ENCODE results near the gene COL4A3.

Gene COL4A3

GRCh38 chr2:227130636-227131035 lies 33.8 kb upstream of the COL4A3 start:
- Histone ChIP-seq H3K4me1 (ENCODE audit: low read depth, poor library complexity, severe bottlenecking) (no peaks in the 10 kb centered on the region), H3K4me3 (IDR thresholded peaks at IDR 0.05; ENCODE audit: insufficient read depth, low read depth, low read length) (no peak overlapping the region), H3K36me3 (ENCODE audit: insufficient read depth) (no peaks in the 10 kb centered on the region), H3K9ac (no peak overlapping the region), H3K79me2 (ENCODE audit: insufficient read depth, low read depth) (no peaks in the 10 kb centered on the region), H3K4me2 (no peak overlapping the region), H3K27me3 (ENCODE audit: insufficient read depth, low read depth) (no peaks in the 10 kb centered on the region), H3K27ac (no peak overlapping the region), H4K20me1 (ENCODE audit: insufficient read depth) (no peaks in the 10 kb centered on the region), H2AFZ (ENCODE audit: low read depth) (no peak overlapping the region)
- no peak for TF ChIP-seq CTCF (conservative IDR thresholded peaks at IDR 0.05; ENCODE audit: low read depth, low read length)

- H4K20me1 ChIP-seq (ENCODE audit: insufficient read depth) = no peaks in the 10 kb centered on the region
- no peaks in the 10 kb centered on the region for H3K79me2 ChIP-seq (ENCODE audit: insufficient read depth, low read depth)
- H3K27ac ChIP-seq = no peak overlapping the region
- H3K27me3 ChIP-seq (ENCODE audit: insufficient read depth, low read depth) = no peaks in the 10 kb centered on the region
- H3K36me3 ChIP-seq (ENCODE audit: insufficient read depth) = no peaks in the 10 kb centered on the region
- TF ChIP-seq CTCF (conservative IDR thresholded peaks at IDR 0.05; ENCODE audit: low read depth, low read length) = no peak
- no peaks in the 10 kb centered on the region for H3K4me1 ChIP-seq (ENCODE audit: low read depth, poor library complexity, severe bottlenecking)
- no peak overlapping the region for H3K9ac ChIP-seq
- H2AFZ ChIP-seq (ENCODE audit: low read depth) = no peak overlapping the region
- H3K4me3 ChIP-seq (IDR thresholded peaks at IDR 0.05; ENCODE audit: insufficient read depth, low read depth, low read length) = no peak overlapping the region
- no peak overlapping the region for H3K4me2 ChIP-seq
These were observed 31.4 kb upstream of the COL4A3 start for GRCh38 chr2:227132986-227133385.

- H3K36me3 ChIP-seq (ENCODE audit: insufficient read depth) = no peaks in the 10 kb centered on the region
- no peak for TF ChIP-seq CTCF (conservative IDR thresholded peaks at IDR 0.05; ENCODE audit: low read depth, low read length)
- no peaks in the 10 kb centered on the region for H3K4me1 ChIP-seq (ENCODE audit: low read depth, poor library complexity, severe bottlenecking)
- no peak overlapping the region for H2AFZ ChIP-seq (ENCODE audit: low read depth)
- H3K4me2 ChIP-seq = no peak overlapping the region
- no peak overlapping the region for H3K4me3 ChIP-seq (IDR thresholded peaks at IDR 0.05; ENCODE audit: insufficient read depth, low read depth, low read length)
- no peaks in the 10 kb centered on the region for H3K27me3 ChIP-seq (ENCODE audit: insufficient read depth, low read depth)
- H4K20me1 ChIP-seq (ENCODE audit: insufficient read depth) = no peaks in the 10 kb centered on the region
- no peak overlapping the region for H3K9ac ChIP-seq
- no peaks in the 10 kb centered on the region for H3K79me2 ChIP-seq (ENCODE audit: insufficient read depth, low read depth)
- H3K27ac ChIP-seq = no peak overlapping the region
These were observed 29.8 kb upstream of the COL4A3 start for GRCh38 chr2:227134591-227134990.

GRCh38 chr2:227141301-227141700 lies 23.1 kb upstream of the COL4A3 start:
- no peaks in the 10 kb centered on the region for H3K36me3 ChIP-seq (ENCODE audit: insufficient read depth)
- no peak overlapping the region for H3K27ac ChIP-seq
- TF ChIP-seq CTCF (conservative IDR thresholded peaks at IDR 0.05; ENCODE audit: low read depth, low read length) = no peak
- H2AFZ ChIP-seq (ENCODE audit: low read depth) = no peak overlapping the region
- H3K4me2 ChIP-seq = no peak overlapping the region
- no peak overlapping the region for H3K9ac ChIP-seq
- no peaks in the 10 kb centered on the region for H3K4me1 ChIP-seq (ENCODE audit: low read depth, poor library complexity, severe bottlenecking)
- no peak overlapping the region for H3K4me3 ChIP-seq (IDR thresholded peaks at IDR 0.05; ENCODE audit: insufficient read depth, low read depth, low read length)
- no peaks in the 10 kb centered on the region for H3K79me2 ChIP-seq (ENCODE audit: insufficient read depth, low read depth)
- no peaks in the 10 kb centered on the region for H3K27me3 ChIP-seq (ENCODE audit: insufficient read depth, low read depth)
- H4K20me1 ChIP-seq (ENCODE audit: insufficient read depth) = no peaks in the 10 kb centered on the region

- Histone ChIP-seq H3K4me3 (IDR thresholded peaks at IDR 0.05; ENCODE audit: insufficient read depth, low read depth, low read length) (no peak overlapping the region), H3K4me1 (ENCODE audit: low read depth, poor library complexity, severe bottlenecking) (no peaks in the 10 kb centered on the region), H2AFZ (ENCODE audit: low read depth) (no peak overlapping the region), H3K9ac (no peak overlapping the region), H3K4me2 (no peak overlapping the region), H3K36me3 (ENCODE audit: insufficient read depth) (no peaks in the 10 kb centered on the region), H3K27me3 (ENCODE audit: insufficient read depth, low read depth) (no peaks in the 10 kb centered on the region), H3K27ac (no peak overlapping the region), H3K79me2 (ENCODE audit: insufficient read depth, low read depth) (no peaks in the 10 kb centered on the region), H4K20me1 (ENCODE audit: insufficient read depth) (no peaks in the 10 kb centered on the region)
- TF ChIP-seq CTCF (conservative IDR thresholded peaks at IDR 0.05; ENCODE audit: low read depth, low read length) = no peak
These were observed 20.5 kb upstream of the COL4A3 start for GRCh38 chr2:227143895-227144294.
